Kidney (tissue), 14 donors: ENCODE results near the gene TSEN34. TPM values are rescaled to one million over a fixed set of nuclear protein-coding genes. Genes with fewer than 3 reads are reported as not detected.
"Not testable (repeated sequence)": the region's sequence is repeated elsewhere in the genome, so short reads cannot be mapped to it uniquely, and the experiment has no call there.

Experiments
- DNase-seq, 5 donors: peaks; one replicate each; pipeline ENCODE4 v3.0.0-alpha.2; 2013 to 2020
- FAIRE-seq: peaks from 2 replicates; lab custom pipeline; 2012; peaks lifted over from hg19 to GRCh38; lab: Jason Lieb, UNC
- H3K27ac ChIP-seq, 2 donors: one replicate each; pipeline ENCODE4 v1.7.0; 2013; ENCODE audit warnings: low read depth in 2 of 2, low read length in 2 of 2, inconsistent platforms in 1 of 2
- H3K27me3 ChIP-seq: one replicate; pipeline ENCODE4 v1.7.1; 2013; ENCODE audit warnings: low read length, inconsistent platforms; ENCODE audit not compliant: control insufficient read depth, insufficient read depth
- H3K36me3 ChIP-seq, 3 donors: one replicate each; pipeline versions ENCODE4 v1.7.0 to v1.7.1; 2013; ENCODE audit warnings: low read length in 3 of 3, control low read depth in 1 of 3, inconsistent platforms in 1 of 3; ENCODE audit not compliant: insufficient read depth in 3 of 3, control insufficient read depth in 2 of 3
- H3K4me1 ChIP-seq, 3 donors: one replicate each; pipeline versions ENCODE4 v1.7.0 to v1.7.1; 2013; ENCODE audit warnings: low read length in 3 of 3, inconsistent platforms in 1 of 3, low read depth in 1 of 3; ENCODE audit not compliant: control insufficient read depth in 2 of 3, insufficient read depth in 2 of 3
- H3K4me3 ChIP-seq, 3 donors: one replicate each; pipeline versions ENCODE4 v1.7.0 to v1.8.1; 2013; ENCODE audit warnings: low read length in 3 of 3, control low read depth in 1 of 3, inconsistent platforms in 1 of 3
- H3K9ac ChIP-seq, 3 donors: one replicate each; pipeline versions ENCODE4 v1.7.0 to v1.7.1; 2013; ENCODE audit warnings: low read length in 3 of 3, control low read depth in 1 of 3, inconsistent platforms in 1 of 3
- H3K9me3 ChIP-seq, 3 donors: one replicate each; pipeline versions ENCODE4 v1.7.0 to v1.7.1; 2013; ENCODE audit warnings: low read length in 3 of 3, control low read depth in 1 of 3, inconsistent platforms in 1 of 3; ENCODE audit not compliant: control insufficient read depth in 2 of 3, insufficient read depth in 1 of 3
- intact Hi-C: fragments of 100-400 bp; cut with DNase I; formaldehyde crosslinking; loops from one replicate; pipeline ENCODE4 v1.11.1; 2022
- polyA plus RNA-seq: library from polyadenylated mRNA; stranded (reverse); fragments of 350-450 nt; fragmentation: Illumina TruSeq; extraction: RNeasy Lipid Tissue Mini Kit (QIAGEN cat#74804); gene quantifications from one replicate; pipeline ENCODE4 v1.2.3, GENCODE V29; 2014; ENCODE audit warnings: low read depth, low replicate concordance; ENCODE audit not compliant: insufficient read depth
- total RNA-seq: library from RNA; stranded (reverse); fragmentation: NEBNext Ultra II Directional; extraction: Animal tissue kit (Norgen Biotek cat#: 25700); gene quantifications from one replicate; pipeline ENCODE4 v1.2.1, GENCODE V29; 2021
- TF ChIP-seq, protein P1 (sequence below): IDR thresholded peaks from 3 replicates; pipeline ENCODE4 v1.5.1; 2012; ENCODE audit warnings: mild to moderate bottlenecking, moderate library complexity, borderline replicate concordance; ENCODE audit not compliant: insufficient read depth; ENCODE audit errors: extremely low read depth
- donor health status: control.
- donor health status: control.
- donor health status: control.
- donor health status: control.
- donor health status: control.
- donor health status: DM: yes; HTN: yes; CAD: no.
- donor health status: Normal renal cell carcinoma (clear cell type).

The TSEN34 gene
- total and polyA plus RNA-seq, 2 donors from 2014 or later: 33.8 to 51.0 TPM

- no peaks in the 10 kb centered on the region for H3K4me1 ChIP-seq
- TF ChIP-seq, protein P1, sequence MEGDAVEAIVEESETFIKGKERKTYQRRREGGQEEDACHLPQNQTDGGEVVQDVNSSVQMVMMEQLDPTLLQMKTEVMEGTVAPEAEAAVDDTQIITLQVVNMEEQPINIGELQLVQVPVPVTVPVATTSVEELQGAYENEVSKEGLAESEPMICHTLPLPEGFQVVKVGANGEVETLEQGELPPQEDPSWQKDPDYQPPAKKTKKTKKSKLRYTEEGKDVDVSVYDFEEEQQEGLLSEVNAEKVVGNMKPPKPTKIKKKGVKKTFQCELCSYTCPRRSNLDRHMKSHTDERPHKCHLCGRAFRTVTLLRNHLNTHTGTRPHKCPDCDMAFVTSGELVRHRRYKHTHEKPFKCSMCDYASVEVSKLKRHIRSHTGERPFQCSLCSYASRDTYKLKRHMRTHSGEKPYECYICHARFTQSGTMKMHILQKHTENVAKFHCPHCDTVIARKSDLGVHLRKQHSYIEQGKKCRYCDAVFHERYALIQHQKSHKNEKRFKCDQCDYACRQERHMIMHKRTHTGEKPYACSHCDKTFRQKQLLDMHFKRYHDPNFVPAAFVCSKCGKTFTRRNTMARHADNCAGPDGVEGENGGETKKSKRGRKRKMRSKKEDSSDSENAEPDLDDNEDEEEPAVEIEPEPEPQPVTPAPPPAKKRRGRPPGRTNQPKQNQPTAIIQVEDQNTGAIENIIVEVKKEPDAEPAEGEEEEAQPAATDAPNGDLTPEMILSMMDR: no peak
- intact Hi-C loops: loop anchor here (10.0 kb wide), 1 partner anchor 55 kb away; the partner anchor contains the start of gene TMC4
- H3K4me3 ChIP-seq: no peak overlapping the region
- no peaks in the 10 kb centered on the region for H3K27me3 ChIP-seq
- no peaks in the 10 kb centered on the region for H3K36me3 ChIP-seq
- no peak overlapping the region for H3K9ac ChIP-seq
- no peaks in the 10 kb centered on the region for H3K9me3 ChIP-seq
- no peak overlapping the region for H3K27ac ChIP-seq
- FAIRE-seq: no peak
- DNase-seq: no peak
These were observed 38.9 kb downstream of the TSEN34 start for GRCh38 chr19:54230031-54230430.

DNA sequence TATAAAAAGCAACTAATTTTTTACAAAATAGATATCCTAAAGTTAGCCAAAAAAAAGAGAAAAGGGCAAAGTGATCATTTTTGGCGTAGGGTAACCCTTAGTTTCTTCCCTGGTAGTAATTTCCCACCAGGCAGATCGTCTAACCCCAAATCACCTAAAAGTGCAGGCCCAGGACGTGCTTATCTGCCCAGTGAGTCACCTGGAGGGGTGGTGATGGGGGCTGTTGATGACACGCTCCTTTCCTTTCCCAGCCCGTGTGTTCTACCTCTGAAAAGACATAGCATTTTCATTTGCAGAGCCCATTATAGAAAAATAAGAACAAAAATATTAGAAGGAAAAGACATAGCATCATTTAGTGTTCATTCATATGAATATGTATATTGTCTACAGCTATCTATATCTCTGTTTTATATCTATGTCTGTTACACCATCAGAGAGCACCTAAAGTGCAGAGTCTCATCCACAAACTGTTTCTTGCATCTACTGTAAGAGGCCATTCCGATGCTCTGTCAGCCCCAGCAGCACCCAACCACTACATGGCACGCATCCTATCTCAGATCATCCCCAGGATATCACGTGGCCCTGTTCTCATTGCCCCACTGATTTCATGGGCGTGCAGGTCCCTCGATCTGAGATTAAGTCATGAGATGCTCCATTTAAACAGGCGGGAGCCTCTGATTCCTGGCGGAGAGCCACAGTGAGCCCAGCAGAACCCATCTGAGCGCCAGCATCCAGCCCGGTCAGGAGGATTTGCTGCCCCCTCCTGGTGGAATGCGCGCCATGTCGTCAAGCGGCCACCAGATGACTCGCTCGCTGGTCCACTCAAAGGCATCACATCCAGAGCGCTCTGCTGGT, 40.2 kb downstream of the TSEN34 start:
- Histone ChIP-seq H3K9ac (no peak overlapping the region), H3K4me1 (no peaks in the 10 kb centered on the region), H3K4me3 (no peak overlapping the region), H3K36me3 (no peaks in the 10 kb centered on the region), H3K27me3 (no peaks in the 10 kb centered on the region), H3K9me3 (no peaks in the 10 kb centered on the region), H3K27ac (no peak overlapping the region)
- intact Hi-C loops: loop anchor here (10.0 kb wide), 1 partner anchor 57 kb away; the partner anchor contains the start of gene TMC4
- peak; percentile 84 to 94 (median 90) for DNase-seq
- FAIRE-seq: no peak
- TF ChIP-seq, protein P1: peak; percentile 85

GRCh38 chr19:54233941-54234340, 42.8 kb downstream of the TSEN34 start:
- FAIRE-seq (no peak), DNase-seq (no peak)
- Histone ChIP-seq H3K9me3 (no peaks in the 10 kb centered on the region), H3K36me3 (no peaks in the 10 kb centered on the region), H3K4me3 (no peak overlapping the region), H3K4me1 (no peaks in the 10 kb centered on the region), H3K27ac (no peak overlapping the region), H3K9ac (no peak overlapping the region), H3K27me3 (no peaks in the 10 kb centered on the region)
- TF ChIP-seq, protein P1: no peak
- intact Hi-C loops: loop anchor here (10.0 kb wide), 1 partner anchor 59 kb away; the partner anchor contains the start of gene TMC4

DNA sequence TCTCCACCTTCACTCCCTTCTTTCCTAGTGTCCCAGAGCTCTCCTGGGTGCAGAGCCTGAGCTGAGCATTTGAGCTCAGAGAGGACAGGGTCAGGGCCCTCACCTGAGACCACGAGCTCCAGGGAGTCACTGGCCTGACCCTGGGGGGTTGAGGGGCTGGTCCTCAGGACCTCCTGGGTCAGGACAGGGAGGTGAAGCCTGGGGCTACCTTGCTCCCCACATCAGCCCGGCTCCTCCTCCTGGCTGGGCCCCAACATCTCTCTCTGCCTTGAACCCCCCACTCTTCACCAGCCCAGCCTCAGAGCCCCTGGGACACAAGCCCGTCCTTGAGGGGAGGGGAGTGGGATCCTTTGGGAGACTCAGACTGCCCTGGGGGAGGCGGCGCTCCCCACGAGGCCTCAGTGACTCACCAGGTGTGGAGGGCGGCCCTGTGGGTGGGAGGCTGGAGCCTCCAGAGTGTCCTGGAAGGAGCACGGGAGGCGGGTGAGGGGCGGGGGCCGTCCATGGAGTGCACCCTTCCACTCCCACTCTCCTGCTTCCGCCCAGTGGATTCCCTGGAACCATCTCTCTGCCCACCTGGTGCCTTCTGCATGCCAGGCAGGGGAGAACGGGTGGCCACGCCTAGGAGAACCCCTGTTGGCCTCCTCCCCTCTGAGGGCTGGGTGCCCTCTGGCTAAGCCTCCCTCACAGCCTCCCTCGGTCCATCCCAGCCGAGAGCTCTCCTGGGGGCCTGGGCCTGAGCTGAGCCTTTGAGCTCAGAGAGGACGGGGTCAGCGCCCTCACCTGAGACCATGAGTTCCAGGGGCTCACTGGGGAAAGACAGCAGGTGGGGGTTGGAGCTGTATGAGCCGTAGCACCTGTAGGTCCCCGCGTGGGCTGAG, 48.6 kb downstream of the TSEN34 start:
- not testable (repeated sequence) for H3K4me1 ChIP-seq, H3K27ac ChIP-seq, H3K4me3 ChIP-seq, H3K27me3 ChIP-seq, H3K9me3 ChIP-seq, FAIRE-seq, DNase-seq, H3K9ac ChIP-seq, H3K36me3 ChIP-seq
- intact Hi-C loops: loop anchor here (10.0 kb wide), 1 partner anchor 65 kb away; the partner anchor contains the start of gene TMC4

GRCh38 chr19:54240372-54241336, 49.5 kb downstream of the TSEN34 start:
- H3K36me3 ChIP-seq, H3K4me3 ChIP-seq, H3K27me3 ChIP-seq, intact Hi-C loops, H3K27ac ChIP-seq, FAIRE-seq, H3K4me1 ChIP-seq, H3K9me3 ChIP-seq, H3K9ac ChIP-seq: not testable (repeated sequence)
- peak in 1 of 5 donors; percentile 42 for DNase-seq
